ENCODE measurements around the gene COL12A1. TPM values are rescaled to one million over a fixed set of nuclear protein-coding genes. Genes with fewer than 3 reads are reported as not detected.

Gene COL12A1
- total RNA-seq, 1 experiment from 2014 or later: 12.5 TPM

- Histone ChIP-seq H4K20me1 (ENCODE audit: insufficient read depth) (no peaks in the 10 kb centered on the region), H3K9me2 (ENCODE audit: insufficient read depth) (0 out of 2 replicates have a peak, but pooled peaks cover 6% of the 10 kb centered on the region), H2AFZ (no peak overlapping the region), H3K27ac (no peak overlapping the region), H3K36me3 (ENCODE audit: low read depth) (no peaks in the 10 kb centered on the region), H3K4me2 (no peak overlapping the region), H3K79me2 (ENCODE audit: low read depth) (no peaks in the 10 kb centered on the region), H3K9me3 (ENCODE audit: insufficient read depth, low read depth) (no peaks in the 10 kb centered on the region), H3K4me1 (replicated peaks; ENCODE audit: insufficient read depth) (0 out of 2 replicates have a peak, but pooled peaks cover 3% of the 10 kb centered on the region), H3K4me3 (no peak overlapping the region), H3F3A (ENCODE audit: insufficient read depth, low read depth) (peaks cover 3% of the 10 kb centered on the region; the same call in 1 of the 2 replicates), H3K27me3 (ENCODE audit: insufficient read depth, low read depth) (no peaks in the 10 kb centered on the region)
- DNase-seq: no peak
- no peak for TF ChIP-seq EZH2 (IDR thresholded peaks at IDR 0.05; ENCODE audit: low read depth)
- TF ChIP-seq, protein P1, sequence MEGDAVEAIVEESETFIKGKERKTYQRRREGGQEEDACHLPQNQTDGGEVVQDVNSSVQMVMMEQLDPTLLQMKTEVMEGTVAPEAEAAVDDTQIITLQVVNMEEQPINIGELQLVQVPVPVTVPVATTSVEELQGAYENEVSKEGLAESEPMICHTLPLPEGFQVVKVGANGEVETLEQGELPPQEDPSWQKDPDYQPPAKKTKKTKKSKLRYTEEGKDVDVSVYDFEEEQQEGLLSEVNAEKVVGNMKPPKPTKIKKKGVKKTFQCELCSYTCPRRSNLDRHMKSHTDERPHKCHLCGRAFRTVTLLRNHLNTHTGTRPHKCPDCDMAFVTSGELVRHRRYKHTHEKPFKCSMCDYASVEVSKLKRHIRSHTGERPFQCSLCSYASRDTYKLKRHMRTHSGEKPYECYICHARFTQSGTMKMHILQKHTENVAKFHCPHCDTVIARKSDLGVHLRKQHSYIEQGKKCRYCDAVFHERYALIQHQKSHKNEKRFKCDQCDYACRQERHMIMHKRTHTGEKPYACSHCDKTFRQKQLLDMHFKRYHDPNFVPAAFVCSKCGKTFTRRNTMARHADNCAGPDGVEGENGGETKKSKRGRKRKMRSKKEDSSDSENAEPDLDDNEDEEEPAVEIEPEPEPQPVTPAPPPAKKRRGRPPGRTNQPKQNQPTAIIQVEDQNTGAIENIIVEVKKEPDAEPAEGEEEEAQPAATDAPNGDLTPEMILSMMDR (conservative IDR thresholded peaks at IDR 0.05): no peak
- CTCF ChIA-PET: no interaction called here
- no TSS peak for BruUV-seq (replicated peaks)
- intact Hi-C loops (cut with micrococcal nuclease; ENCODE audit: unreplicated experiment): no loop called here
- POLR2A ChIA-PET (ENCODE audit: unreplicated experiment): no interaction called here
Measured at GRCh38 chr6:75124085-75124484, 81.8 kb downstream of the COL12A1 start.

- Histone ChIP-seq H3K4me2 (peak overlapping the region; percentile 10; the same call in 1 of the 2 replicates), H3K27ac (no peak overlapping the region), H4K20me1 (ENCODE audit: insufficient read depth) (no peaks in the 10 kb centered on the region), H3K79me2 (ENCODE audit: low read depth) (no peaks in the 10 kb centered on the region), H3K9me3 (ENCODE audit: insufficient read depth, low read depth) (no peaks in the 10 kb centered on the region), H3K4me3 (no peak overlapping the region), H3F3A (ENCODE audit: insufficient read depth, low read depth) (peaks cover 6% of the 10 kb centered on the region; the same call in 1 of the 2 replicates), H3K4me1 (replicated peaks; ENCODE audit: insufficient read depth) (0 out of 2 replicates have a peak, but pooled peaks cover 5% of the 10 kb centered on the region), H3K27me3 (ENCODE audit: insufficient read depth, low read depth) (no peaks in the 10 kb centered on the region), H2AFZ (no peak overlapping the region), H3K9me2 (ENCODE audit: insufficient read depth) (peaks cover 10% of the 10 kb centered on the region; the same call in 1 of the 2 replicates), H3K36me3 (ENCODE audit: low read depth) (0 out of 2 replicates have a peak, but pooled peaks cover 7% of the 10 kb centered on the region)
- peak; percentile 17 to 58 for DNase-seq
- TF ChIP-seq EZH2 (IDR thresholded peaks at IDR 0.05; ENCODE audit: low read depth): no peak
- TF ChIP-seq, protein P1 (conservative IDR thresholded peaks at IDR 0.05): no peak
- intact Hi-C loops (cut with micrococcal nuclease; ENCODE audit: unreplicated experiment): no loop called here
- ChIA-PET POLR2A (ENCODE audit: unreplicated experiment) (interaction anchor here (0.7 kb wide), 1 partner anchor 16 kb away, joined by 4 read pairs; no protein-coding TSS in a partner anchor), CTCF (no interaction called here)
- no TSS peak for BruUV-seq (replicated peaks)
Measured at GRCh38 chr6:75118925-75119515, 86.8 kb downstream of the COL12A1 start.

DNA sequence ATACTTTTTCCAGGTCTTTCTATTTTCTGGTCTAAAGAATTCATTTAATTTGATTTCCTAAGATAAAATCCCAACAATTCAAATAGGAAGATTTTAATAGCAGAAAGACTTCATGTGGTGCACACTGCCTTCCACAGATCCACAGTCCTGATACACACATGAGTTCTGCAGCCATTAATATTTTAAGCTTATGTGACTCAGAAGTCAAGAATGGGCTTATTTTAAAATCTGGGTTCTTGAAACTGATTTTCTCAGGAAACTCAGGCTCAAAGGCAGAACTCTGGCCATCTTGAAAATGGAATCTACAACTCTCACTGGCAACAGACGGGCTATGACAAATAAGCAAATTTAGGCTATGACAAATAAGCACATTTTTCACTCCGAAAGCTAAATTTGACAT, 88.2 kb downstream of the COL12A1 start:
- Histone ChIP-seq H3K9me3 (ENCODE audit: insufficient read depth, low read depth) (no peaks in the 10 kb centered on the region), H3K4me1 (replicated peaks; ENCODE audit: insufficient read depth) (0 out of 2 replicates have a peak, but pooled peaks cover 5% of the 10 kb centered on the region), H3K4me3 (no peak overlapping the region), H3K79me2 (ENCODE audit: low read depth) (no peaks in the 10 kb centered on the region), H3K27me3 (ENCODE audit: insufficient read depth, low read depth) (no peaks in the 10 kb centered on the region), H4K20me1 (ENCODE audit: insufficient read depth) (no peaks in the 10 kb centered on the region), H3F3A (ENCODE audit: insufficient read depth, low read depth) (peaks cover 6% of the 10 kb centered on the region; the same call in 1 of the 2 replicates), H3K36me3 (ENCODE audit: low read depth) (0 out of 2 replicates have a peak, but pooled peaks cover 7% of the 10 kb centered on the region), H3K4me2 (no peak overlapping the region), H3K9me2 (ENCODE audit: insufficient read depth) (peaks cover 10% of the 10 kb centered on the region; the same call in 1 of the 2 replicates), H3K27ac (no peak overlapping the region), H2AFZ (no peak overlapping the region)
- intact Hi-C loops (cut with micrococcal nuclease; ENCODE audit: unreplicated experiment): no loop called here
- no peak for DNase-seq
- CTCF ChIA-PET: no interaction called here
- POLR2A ChIA-PET (ENCODE audit: unreplicated experiment): no interaction called here
- BruUV-seq (replicated peaks): no TSS peak
- TF ChIP-seq, protein P1 (conservative IDR thresholded peaks at IDR 0.05): no peak
- TF ChIP-seq EZH2 (IDR thresholded peaks at IDR 0.05; ENCODE audit: low read depth): no peak
